ENCODE results near the gene SCYGR1.
"Not testable (repeated sequence)": the region's sequence is repeated elsewhere in the genome, so short reads cannot be mapped to it uniquely, and the experiment has no call there.

Gene SCYGR1

DNA sequence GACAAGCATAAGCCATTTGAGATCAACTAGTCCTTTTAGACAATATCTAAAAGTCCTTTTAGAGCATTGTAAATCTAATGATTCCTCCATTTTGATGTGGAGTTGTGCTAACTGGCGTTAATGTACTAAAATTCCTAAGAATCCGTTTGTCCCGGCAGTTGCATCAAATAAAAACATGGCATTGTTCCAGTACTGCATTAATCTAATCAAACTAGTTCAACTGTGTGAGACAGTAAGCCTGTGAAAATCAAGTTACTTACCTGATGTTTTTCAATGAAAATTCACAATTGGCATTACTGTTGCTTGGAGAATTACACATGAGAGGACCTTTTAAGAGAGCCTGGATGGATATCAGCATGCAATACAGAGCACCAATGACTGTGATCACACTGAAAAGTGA is 21.9 kb downstream of the SCYGR1 start:
- Mint-ChIP-seq H3K36me3 (no peaks in the 10 kb centered on the region), H3K4me1 (peaks cover 4% of the 10 kb centered on the region), H3K9me3 (no peaks in the 10 kb centered on the region), H3K27me3 (no peaks in the 10 kb centered on the region), H3K27ac (no peak overlapping the region), H3K4me3 (no peak overlapping the region)

DNA sequence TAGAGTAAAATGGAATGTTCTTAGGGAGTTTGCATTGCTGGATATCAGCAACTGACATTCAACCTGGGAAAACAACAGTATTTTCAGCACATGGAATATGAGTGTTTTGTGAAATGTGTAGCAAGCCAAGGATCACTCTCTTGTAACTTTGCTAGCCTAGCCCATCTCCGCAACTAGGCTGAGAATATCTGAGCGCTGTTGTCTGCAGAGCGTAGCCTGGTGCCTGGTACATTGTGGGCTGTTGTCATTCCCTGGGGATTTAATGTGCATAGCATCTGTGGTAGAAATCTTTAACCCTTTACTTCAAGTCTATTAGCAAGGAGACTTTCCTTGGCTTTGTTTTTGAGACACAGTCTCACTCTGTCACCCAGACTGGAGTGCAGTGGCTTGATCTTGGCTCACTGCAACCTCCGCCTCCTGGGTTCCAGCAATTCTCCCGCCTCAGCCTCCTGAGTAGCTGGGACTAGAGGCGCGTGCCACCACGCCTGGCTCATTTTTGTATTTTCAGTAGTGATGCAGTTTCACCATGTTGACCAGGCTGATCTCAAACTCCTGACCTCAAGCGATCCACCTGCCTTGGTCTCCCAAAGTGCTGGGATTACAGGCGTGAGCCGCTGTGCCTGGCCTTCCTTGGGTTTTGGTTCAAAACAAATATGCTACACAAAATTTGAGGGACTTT is 23.0 kb downstream of the SCYGR1 start:
- not testable (repeated sequence) for H3K9me3 Mint-ChIP-seq, H3K36me3 Mint-ChIP-seq, H3K4me1 Mint-ChIP-seq, H3K27ac Mint-ChIP-seq, H3K27me3 Mint-ChIP-seq, H3K4me3 Mint-ChIP-seq

DNA sequence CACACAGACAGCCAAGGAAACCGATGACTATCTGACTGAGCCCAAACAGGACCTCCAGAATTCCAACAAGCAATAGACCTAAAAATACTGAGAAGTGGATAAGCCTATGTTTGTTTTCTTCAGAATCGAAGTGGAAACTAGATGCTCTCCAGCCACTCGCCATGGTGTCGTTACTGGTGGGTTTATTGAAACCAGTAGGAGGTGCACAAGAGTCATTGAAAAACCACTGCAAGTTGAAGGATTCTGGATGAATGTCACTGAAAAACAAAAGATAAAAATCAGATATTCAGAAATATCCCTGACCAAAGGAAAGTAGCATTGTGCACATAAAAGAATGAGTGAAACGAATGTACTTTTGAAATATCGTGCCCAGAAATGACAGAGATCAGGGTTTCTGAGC is 24.0 kb downstream of the SCYGR1 start:
- H3K27ac Mint-ChIP-seq = no peak overlapping the region
- no peak overlapping the region for H3K4me3 Mint-ChIP-seq
- H3K9me3 Mint-ChIP-seq = no peaks in the 10 kb centered on the region
- H3K27me3 Mint-ChIP-seq = no peaks in the 10 kb centered on the region
- H3K4me1 Mint-ChIP-seq = peaks cover 4% of the 10 kb centered on the region
- no peaks in the 10 kb centered on the region for H3K36me3 Mint-ChIP-seq

DNA sequence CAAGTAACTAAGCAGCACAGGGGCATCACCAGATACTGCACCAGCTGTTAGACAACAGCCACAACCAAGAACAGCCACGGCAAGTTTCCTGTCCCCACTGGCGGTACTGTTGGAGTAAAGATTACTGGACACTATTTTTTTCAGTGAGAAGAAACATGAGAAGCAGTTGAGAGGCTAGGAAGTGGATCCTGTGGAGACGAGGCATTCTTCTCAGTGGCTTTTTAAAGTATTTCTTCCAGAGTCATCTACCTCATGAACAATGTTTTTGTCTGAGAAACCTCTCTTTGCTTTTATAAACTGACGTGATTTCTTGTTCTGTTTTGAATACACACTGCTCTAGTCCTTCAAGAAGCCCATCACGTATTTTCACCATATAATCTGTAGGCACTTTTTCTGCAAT is 27.4 kb downstream of the SCYGR1 start:
- no peaks in the 10 kb centered on the region for H3K36me3 Mint-ChIP-seq
- H3K27ac Mint-ChIP-seq = peak overlapping the region; percentile 41
- H3K4me3 Mint-ChIP-seq = no peak overlapping the region
- no peaks in the 10 kb centered on the region for H3K4me1 Mint-ChIP-seq
- no peaks in the 10 kb centered on the region for H3K27me3 Mint-ChIP-seq
- no peaks in the 10 kb centered on the region for H3K9me3 Mint-ChIP-seq

DNA sequence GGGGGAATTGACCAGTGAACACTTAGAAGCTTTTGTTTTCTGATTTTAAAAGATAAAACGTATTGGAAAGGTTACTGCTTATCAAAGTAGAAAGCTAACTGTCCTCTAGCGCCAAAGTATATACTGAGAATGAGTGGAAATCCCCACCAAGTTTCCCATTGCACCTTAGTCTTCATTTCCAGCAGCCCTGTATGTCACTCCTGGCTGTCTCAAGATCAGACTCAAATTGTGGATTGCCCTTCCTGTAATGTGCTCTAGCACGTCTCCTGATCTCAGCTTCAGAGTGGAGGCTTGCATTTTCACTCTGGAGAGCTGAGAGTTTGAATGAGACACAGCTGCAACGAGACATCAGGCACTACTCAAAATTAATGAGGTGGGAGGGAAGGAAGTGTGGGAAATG is 36.1 kb downstream of the SCYGR1 start:
- H3K27me3 Mint-ChIP-seq = no peaks in the 10 kb centered on the region
- peaks cover 8% of the 10 kb centered on the region for H3K4me1 Mint-ChIP-seq
- H3K27ac Mint-ChIP-seq = peak overlapping the region; percentile 23
- H3K36me3 Mint-ChIP-seq = peaks cover 3% of the 10 kb centered on the region
- no peak overlapping the region for H3K4me3 Mint-ChIP-seq
- H3K9me3 Mint-ChIP-seq = no peaks in the 10 kb centered on the region

DNA sequence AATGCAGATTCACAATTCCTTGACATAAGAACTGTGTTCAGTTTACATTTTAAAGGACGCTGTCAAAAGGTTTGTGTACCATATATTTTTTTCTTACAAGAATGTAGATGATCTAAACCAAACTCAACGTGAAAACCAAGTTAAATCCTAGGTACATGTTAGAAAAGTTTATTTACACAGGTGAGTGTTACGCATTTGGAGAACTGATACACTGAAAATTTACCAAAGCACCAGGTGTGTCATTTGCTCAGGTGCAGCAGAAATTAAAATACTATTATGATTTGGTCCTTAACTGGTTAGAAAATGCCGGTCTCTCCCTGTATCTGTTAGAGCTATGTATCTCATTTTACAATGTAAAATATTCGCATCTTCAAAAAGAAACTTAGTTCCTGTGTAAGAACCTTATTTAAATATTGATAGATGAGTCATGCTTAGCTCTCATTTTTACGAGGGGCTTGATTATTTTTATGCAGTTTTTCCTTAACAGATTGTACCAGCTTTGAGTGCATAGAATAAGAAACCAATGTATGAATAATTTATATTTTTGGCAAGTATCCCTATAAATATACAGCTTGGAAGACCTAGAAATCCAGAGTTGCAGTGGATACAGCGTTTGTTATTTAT is 37.6 kb downstream of the SCYGR1 start:
- peaks cover 8% of the 10 kb centered on the region for H3K4me1 Mint-ChIP-seq
- no peak overlapping the region for H3K27ac Mint-ChIP-seq
- no peaks in the 10 kb centered on the region for H3K27me3 Mint-ChIP-seq
- H3K4me3 Mint-ChIP-seq = no peak overlapping the region
- no peaks in the 10 kb centered on the region for H3K9me3 Mint-ChIP-seq
- peaks cover 9% of the 10 kb centered on the region for H3K36me3 Mint-ChIP-seq

DNA sequence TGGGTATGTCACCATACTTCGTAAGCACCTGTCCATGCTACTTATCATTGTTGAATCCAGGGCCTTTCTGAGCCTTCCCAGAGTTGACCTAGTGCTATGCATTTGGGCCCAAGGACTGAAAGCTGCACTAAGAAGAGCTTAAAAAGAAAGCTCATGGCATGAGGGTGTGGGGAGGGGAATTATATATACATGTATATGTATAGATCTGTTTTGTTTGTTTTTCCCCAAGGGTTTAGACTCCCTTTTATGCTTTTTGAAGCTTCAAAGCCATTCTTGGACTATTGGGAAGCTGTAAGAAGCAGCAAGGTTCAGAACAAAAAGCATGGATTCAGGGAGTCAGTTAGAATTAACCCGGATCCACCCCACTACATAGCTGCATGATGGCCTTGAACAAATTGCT is 39.4 kb downstream of the SCYGR1 start:
- Mint-ChIP-seq H3K36me3 (peaks cover 8% of the 10 kb centered on the region), H3K27me3 (no peaks in the 10 kb centered on the region), H3K4me3 (no peak overlapping the region)

DNA sequence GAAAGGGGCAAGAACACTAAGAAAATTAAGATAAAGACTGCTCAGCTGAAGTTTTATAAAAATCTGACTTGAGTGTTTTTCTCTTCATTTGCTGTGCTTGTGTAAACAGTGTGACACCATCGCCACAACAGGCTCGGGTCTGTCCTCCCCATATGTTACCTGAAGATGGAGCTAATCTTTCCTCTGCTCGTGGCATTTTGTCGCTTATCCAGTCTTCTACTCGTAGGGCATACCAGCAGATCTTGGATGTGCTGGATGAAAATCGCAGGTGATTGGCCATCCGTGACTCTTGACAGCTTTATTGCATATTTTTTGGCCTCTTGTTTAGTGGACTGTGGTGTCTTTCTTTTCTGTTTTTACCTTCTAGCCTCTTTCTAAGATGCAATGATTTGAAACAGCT is 40.6 kb downstream of the SCYGR1 start:
- H3K4me1 Mint-ChIP-seq = peaks cover 8% of the 10 kb centered on the region
- H3K27ac Mint-ChIP-seq = no peak overlapping the region
- no peak overlapping the region for H3K4me3 Mint-ChIP-seq
- H3K36me3 Mint-ChIP-seq = peaks cover 10% of the 10 kb centered on the region
- no peaks in the 10 kb centered on the region for H3K9me3 Mint-ChIP-seq
- H3K27me3 Mint-ChIP-seq = no peaks in the 10 kb centered on the region

More for the DNA sequence above, 39.4 kb downstream of the SCYGR1 start:
- Mint-ChIP-seq H3K9me3 (no peaks in the 10 kb centered on the region), H3K27ac (peak overlapping the region; percentile 17), H3K4me1 (peaks cover 8% of the 10 kb centered on the region)

DNA sequence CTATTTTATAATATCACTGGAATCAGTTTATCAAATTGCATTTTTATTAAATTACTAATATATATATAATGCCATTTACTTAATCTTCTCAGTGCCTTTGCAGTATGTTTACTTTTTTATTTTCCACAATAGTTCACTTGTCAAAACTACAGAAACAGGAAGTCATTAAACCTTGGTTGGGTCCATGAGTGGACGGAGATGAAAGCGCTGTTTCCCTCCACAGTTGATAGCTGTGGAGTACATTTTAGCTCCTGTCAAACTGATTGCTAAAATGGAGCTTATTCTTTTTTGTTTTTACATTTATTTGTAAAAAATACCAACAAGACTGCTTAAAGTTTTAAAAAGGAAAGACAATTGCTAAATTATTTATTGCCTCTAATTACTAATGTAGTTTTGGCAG is 43.5 kb downstream of the SCYGR1 start:
- no peak overlapping the region for H3K27ac Mint-ChIP-seq
- no peaks in the 10 kb centered on the region for H3K4me1 Mint-ChIP-seq
- no peak overlapping the region for H3K4me3 Mint-ChIP-seq
- H3K27me3 Mint-ChIP-seq = no peaks in the 10 kb centered on the region
- H3K9me3 Mint-ChIP-seq = no peaks in the 10 kb centered on the region
- peaks cover 13% of the 10 kb centered on the region for H3K36me3 Mint-ChIP-seq

DNA sequence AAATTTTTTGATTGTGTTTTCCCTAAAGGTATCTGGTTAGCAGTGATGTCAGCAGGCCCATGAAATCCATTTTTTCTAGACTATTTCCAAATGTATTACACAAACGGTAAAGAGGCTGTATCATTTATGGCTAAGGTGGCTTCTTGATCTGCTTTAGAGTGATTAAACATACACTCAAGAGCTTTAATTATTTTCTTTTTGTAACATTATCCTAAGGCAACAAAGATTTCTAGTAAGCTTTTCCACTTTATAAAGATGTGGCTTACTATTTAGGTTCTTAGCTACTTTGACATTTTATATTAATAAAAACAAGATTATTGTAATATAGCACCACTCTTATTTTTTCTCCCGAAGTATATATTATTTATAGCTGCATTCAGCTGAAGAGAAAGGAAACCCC is 46.2 kb downstream of the SCYGR1 start:
- Mint-ChIP-seq H3K9me3 (no peaks in the 10 kb centered on the region), H3K36me3 (peaks cover 15% of the 10 kb centered on the region), H3K4me3 (no peak overlapping the region), H3K4me1 (no peaks in the 10 kb centered on the region), H3K27me3 (no peaks in the 10 kb centered on the region), H3K27ac (no peak overlapping the region)

DNA sequence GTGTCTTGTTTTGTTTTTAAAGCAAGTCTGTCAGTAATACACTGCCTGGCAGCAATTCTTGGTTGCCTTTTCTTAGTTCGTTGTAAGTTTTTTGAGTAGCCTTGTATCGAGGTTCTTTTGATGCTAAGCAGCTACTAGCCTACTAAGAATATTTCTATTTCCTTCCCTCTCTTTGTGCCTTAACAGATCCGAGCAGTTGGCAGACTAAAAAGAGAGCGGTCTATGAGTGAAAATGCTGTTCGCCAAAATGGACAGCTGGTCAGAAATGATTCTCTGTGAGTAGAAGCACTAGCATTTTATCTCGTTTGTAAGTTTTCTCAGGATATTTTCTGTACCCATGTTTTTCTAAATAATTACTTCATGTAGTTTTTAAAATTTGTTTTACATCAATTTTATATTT is 47.6 kb downstream of the SCYGR1 start:
- no peak overlapping the region for H3K4me3 Mint-ChIP-seq
- H3K9me3 Mint-ChIP-seq = no peaks in the 10 kb centered on the region
- H3K4me1 Mint-ChIP-seq = no peaks in the 10 kb centered on the region
- peaks cover 22% of the 10 kb centered on the region for H3K36me3 Mint-ChIP-seq
- no peaks in the 10 kb centered on the region for H3K27me3 Mint-ChIP-seq
- no peak overlapping the region for H3K27ac Mint-ChIP-seq

DNA sequence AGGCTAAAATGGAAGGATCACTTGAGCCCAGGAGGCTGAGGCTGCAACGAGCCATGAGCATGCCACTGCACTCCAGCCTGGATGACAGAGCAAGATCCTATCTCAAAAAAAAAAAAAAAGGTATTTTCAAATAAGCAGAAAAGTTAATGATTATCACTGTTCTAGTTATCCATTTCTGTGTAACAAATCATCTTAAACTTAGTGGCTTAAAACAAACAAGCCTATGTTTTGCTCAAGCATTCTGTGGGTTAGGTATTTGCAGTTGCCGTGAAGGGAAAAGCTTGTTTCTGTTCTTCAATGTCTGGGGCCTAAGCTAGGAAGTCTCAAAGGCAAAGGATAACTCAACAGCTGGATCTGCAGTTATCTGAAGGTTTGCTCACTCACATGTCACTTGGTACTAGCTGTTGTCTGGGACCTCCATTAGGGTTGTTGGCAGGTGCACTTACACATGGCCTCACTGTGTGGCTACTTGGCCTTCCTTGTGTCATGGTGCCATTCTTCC is 48.6 kb downstream of the SCYGR1 start:
- no peaks in the 10 kb centered on the region for H3K27me3 Mint-ChIP-seq
- no peak overlapping the region for H3K4me3 Mint-ChIP-seq
- no peaks in the 10 kb centered on the region for H3K9me3 Mint-ChIP-seq
- H3K27ac Mint-ChIP-seq = no peak overlapping the region
- H3K36me3 Mint-ChIP-seq = peaks cover 27% of the 10 kb centered on the region
- H3K4me1 Mint-ChIP-seq = no peaks in the 10 kb centered on the region

All from activated naive CD4-positive, alpha-beta T cell treated with anti-CD3 and anti-CD28 coated beads, Interleukin-2, amount 50 U/mL, for 24 hours (primary cell).